Endothelial cell of umbilical vein (primary cell): ENCODE measurements around the gene CACHD1.

ENCODE experiments used
- EZH2 ChIP-seq: IDR thresholded peaks from 2 replicates; pipeline ENCODE4 v1.6.1; 2012; ENCODE audit warnings: borderline replicate concordance, low read depth, mild to moderate bottlenecking, moderate library complexity, low read length, inconsistent platforms; ENCODE audit not compliant: severe bottlenecking
- JUN ChIP-seq: IDR thresholded peaks from 2 replicates; pipeline ENCODE4 v1.6.1; 2011; ENCODE audit warnings: borderline replicate concordance, low read depth; ENCODE audit not compliant: insufficient read length, insufficient read depth
- POLR2A ChIP-seq: IDR thresholded peaks from 2 replicates; pipeline ENCODE4 v1.6.1; 2012; ENCODE audit warnings: low read depth, mild to moderate bottlenecking, control low read depth, low read length
- TF ChIP-seq, protein P1 (sequence below), 2 donors: IDR thresholded peaks; 1 replicate in 1 of 2; 2 replicates in 1 of 2; pipeline ENCODE4 v1.5.1; 2011; ENCODE audit warnings: low read length in 2 of 2, mild to moderate bottlenecking in 2 of 2, moderate library complexity in 2 of 2, control low read depth in 1 of 2, inconsistent platforms in 1 of 2, low read depth in 1 of 2; ENCODE audit not compliant: insufficient read depth in 1 of 2; ENCODE audit errors: extremely low read depth in 1 of 2

- TF ChIP-seq, protein P1, sequence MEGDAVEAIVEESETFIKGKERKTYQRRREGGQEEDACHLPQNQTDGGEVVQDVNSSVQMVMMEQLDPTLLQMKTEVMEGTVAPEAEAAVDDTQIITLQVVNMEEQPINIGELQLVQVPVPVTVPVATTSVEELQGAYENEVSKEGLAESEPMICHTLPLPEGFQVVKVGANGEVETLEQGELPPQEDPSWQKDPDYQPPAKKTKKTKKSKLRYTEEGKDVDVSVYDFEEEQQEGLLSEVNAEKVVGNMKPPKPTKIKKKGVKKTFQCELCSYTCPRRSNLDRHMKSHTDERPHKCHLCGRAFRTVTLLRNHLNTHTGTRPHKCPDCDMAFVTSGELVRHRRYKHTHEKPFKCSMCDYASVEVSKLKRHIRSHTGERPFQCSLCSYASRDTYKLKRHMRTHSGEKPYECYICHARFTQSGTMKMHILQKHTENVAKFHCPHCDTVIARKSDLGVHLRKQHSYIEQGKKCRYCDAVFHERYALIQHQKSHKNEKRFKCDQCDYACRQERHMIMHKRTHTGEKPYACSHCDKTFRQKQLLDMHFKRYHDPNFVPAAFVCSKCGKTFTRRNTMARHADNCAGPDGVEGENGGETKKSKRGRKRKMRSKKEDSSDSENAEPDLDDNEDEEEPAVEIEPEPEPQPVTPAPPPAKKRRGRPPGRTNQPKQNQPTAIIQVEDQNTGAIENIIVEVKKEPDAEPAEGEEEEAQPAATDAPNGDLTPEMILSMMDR (IDR thresholded peaks at IDR 0.05; ENCODE audit: extremely low read depth in 1 of 2, insufficient read depth in 1 of 2, low read depth in 1 of 2, low read length in 2 of 2) = no peak
- TF ChIP-seq POLR2A = no peak
- no peak for TF ChIP-seq JUN
- no peak for TF ChIP-seq EZH2
Observed at GRCh38 chr1:64482720-64483119, 12.8 kb downstream of the CACHD1 start.
